HepG2 (cell line): ENCODE results near the gene KRTAP5-4. TPM values are rescaled to one million over a fixed set of nuclear protein-coding genes. Genes with fewer than 3 reads are reported as not detected.

ENCODE experiments used
- GZF1 ChIP-seq: sonication (generic); formaldehyde crosslinking; IDR thresholded peaks from 2 replicates; pipeline ENCODE4 v1.5.1; 2020; ENCODE audit warnings: mild to moderate bottlenecking, missing genetic modification reagents
- NR2F1 ChIP-seq, 2 experiments: fragments of 450-650 bp in 1 of 2; formaldehyde crosslinking in 1 of 2; IDR thresholded peaks; 2 replicates each; pipeline versions ENCODE4 v1.5.0 to v1.6.1; 2016 to 2020; ENCODE audit warnings: mild to moderate bottlenecking in 1 of 2, missing compliant biosample characterization in 1 of 2, missing genetic modification reagents in 1 of 2, moderate library complexity in 1 of 2
- POLR2AphosphoS2 ChIP-seq: IDR thresholded peaks from 2 replicates; pipeline ENCODE4 v1.6.1; 2011; ENCODE audit warnings: low read depth, low read length, improper control_type of control experiment
- SNAI1 ChIP-seq: sonication (generic); formaldehyde crosslinking; IDR thresholded peaks from 2 replicates; pipeline ENCODE4 v1.5.0; 2020; ENCODE audit warnings: mild to moderate bottlenecking, missing genetic modification reagents, borderline replicate concordance
- TBX3 ChIP-seq: fragments of 450-650 bp; IDR thresholded peaks from 2 replicates; pipeline ENCODE4 v1.6.1; 2017; ENCODE audit warnings: antibody characterized with exemption, mild to moderate bottlenecking, inconsistent platforms, borderline replicate concordance
- ZBTB1 ChIP-seq: sonication (generic); formaldehyde crosslinking; IDR thresholded peaks from 2 replicates; pipeline ENCODE4 v1.4.0; 2020; ENCODE audit warnings: missing genetic modification reagents, borderline replicate concordance
- ZBTB8A ChIP-seq: sonication (generic); formaldehyde crosslinking; IDR thresholded peaks from 2 replicates; pipeline ENCODE4 v1.4.0; 2020; ENCODE audit warnings: mild to moderate bottlenecking, low read depth, missing genetic modification reagents, borderline replicate concordance
- ZNF562 ChIP-seq: sonication (generic); formaldehyde crosslinking; IDR thresholded peaks from 2 replicates; pipeline ENCODE4 v1.8.0; 2022; ENCODE audit warnings: missing genetic modification reagents, borderline replicate concordance
- ZNF703 ChIP-seq: sonication (generic); formaldehyde crosslinking; IDR thresholded peaks from 2 replicates; pipeline ENCODE4 v1.5.1; 2020; ENCODE audit warnings: missing genetic modification reagents, mild to moderate bottlenecking, moderate library complexity, borderline replicate concordance
- ZNF766 ChIP-seq: sonication (generic); formaldehyde crosslinking; IDR thresholded peaks from 2 replicates; pipeline ENCODE4 v1.5.0; 2020; ENCODE audit warnings: missing genetic modification reagents, borderline replicate concordance
- polyA plus RNA-seq, 8 experiments: library from polyadenylated mRNA; depleted of rRNA in 3 of 8; stranded (reverse) in 7 of 8; unstranded in 1 of 8; fragments of >200 nt; fragmentation: Illumina TruSeq in 4 of 8; extraction: Trizol in 4 of 8; gene quantifications; 2 replicates each; pipeline versions ENCODE4 v1.2.1 to v1.2.3, GENCODE V29; 2011 to 2016; ENCODE audit warnings: low read depth in 4 of 8, missing spikeins in 1 of 8, mixed read lengths in 1 of 8; ENCODE audit not compliant: insufficient read depth in 1 of 8
- total RNA-seq, 5 experiments: library from RNA; depleted of rRNA; stranded (reverse); fragments of >200 nt; fragmentation: Illumina TruSeq; extraction: Trizol; gene quantifications; 2 replicates each; pipeline ENCODE4 v1.2.3, GENCODE V29; 2016; ENCODE audit warnings: low read depth in 1 of 5
- TF ChIP-seq, protein P1 (sequence below): sonication (generic); formaldehyde crosslinking; IDR thresholded peaks from 2 replicates; pipeline ENCODE4 v1.5.0; 2020; ENCODE audit warnings: mild to moderate bottlenecking, missing genetic modification reagents
- TF ChIP-seq, protein P2 (sequence below): IDR thresholded peaks from 2 replicates; pipeline ENCODE4 v1.6.1; 2016
- TF ChIP-seq, protein P3 (sequence below): IDR thresholded peaks from 2 replicates; pipeline ENCODE4 v1.4.0; 2020; ENCODE audit warnings: mild to moderate bottlenecking, missing genetic modification reagents
- TF ChIP-seq, protein P4 (sequence below): sonication (generic); formaldehyde crosslinking; IDR thresholded peaks from 2 replicates; pipeline ENCODE4 v1.5.1; 2020; ENCODE audit warnings: mild to moderate bottlenecking, missing genetic modification reagents, moderate library complexity
- TF ChIP-seq, protein P5 (sequence below): IDR thresholded peaks from 2 replicates; pipeline ENCODE4 v1.6.1; 2016
- TF ChIP-seq, protein P6 (sequence below): sonication (generic); formaldehyde crosslinking; IDR thresholded peaks from 2 replicates; pipeline ENCODE4 v1.8.0; 2022; ENCODE audit warnings: mild to moderate bottlenecking, missing genetic modification reagents

KRTAP5-4 gene
- total and polyA plus RNA-seq, 2 of the 13 experiments (the other 11 are each of a cell fraction or from before 2014, with no cell fraction given) = not detected

DNA sequence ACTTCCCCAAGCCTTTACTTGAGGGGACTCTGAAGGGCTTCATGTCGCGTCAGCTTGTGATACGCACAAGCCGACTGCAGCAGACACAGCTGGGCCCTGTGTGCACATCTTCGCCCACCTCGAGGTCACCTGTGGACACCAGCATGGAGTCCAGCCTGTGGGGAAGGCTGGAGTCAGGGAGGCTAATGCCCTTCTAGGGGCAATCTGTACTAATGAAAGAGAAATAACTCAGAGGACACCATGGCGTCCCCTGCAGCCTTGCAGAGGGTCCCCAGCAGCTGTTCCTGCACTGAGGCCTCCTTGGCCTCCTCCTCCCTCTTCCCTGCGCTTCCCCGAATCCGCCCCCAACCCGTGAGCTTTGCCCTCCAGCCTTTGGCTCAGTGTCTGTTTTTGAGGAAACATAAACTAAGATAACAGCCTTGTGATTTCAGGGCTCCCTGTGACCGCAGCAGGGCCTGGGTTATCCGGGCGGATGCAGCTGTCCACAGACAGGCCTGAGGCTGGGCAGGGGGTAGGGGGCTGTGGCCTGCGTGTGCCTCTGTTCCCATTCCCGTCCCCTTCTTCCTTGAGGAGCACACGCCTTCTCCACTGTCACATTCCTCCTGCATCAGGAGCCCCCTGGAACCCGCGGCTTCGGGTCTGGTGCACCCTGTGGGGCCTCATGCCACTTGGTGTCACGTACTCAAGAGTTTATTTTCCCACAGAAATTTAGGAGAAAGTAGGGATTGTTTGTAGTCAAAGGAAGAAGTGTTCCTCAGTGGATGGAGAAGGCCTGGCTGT, 32.6 kb upstream of the KRTAP5-4 start (continued):
- TF ChIP-seq, protein P1, sequence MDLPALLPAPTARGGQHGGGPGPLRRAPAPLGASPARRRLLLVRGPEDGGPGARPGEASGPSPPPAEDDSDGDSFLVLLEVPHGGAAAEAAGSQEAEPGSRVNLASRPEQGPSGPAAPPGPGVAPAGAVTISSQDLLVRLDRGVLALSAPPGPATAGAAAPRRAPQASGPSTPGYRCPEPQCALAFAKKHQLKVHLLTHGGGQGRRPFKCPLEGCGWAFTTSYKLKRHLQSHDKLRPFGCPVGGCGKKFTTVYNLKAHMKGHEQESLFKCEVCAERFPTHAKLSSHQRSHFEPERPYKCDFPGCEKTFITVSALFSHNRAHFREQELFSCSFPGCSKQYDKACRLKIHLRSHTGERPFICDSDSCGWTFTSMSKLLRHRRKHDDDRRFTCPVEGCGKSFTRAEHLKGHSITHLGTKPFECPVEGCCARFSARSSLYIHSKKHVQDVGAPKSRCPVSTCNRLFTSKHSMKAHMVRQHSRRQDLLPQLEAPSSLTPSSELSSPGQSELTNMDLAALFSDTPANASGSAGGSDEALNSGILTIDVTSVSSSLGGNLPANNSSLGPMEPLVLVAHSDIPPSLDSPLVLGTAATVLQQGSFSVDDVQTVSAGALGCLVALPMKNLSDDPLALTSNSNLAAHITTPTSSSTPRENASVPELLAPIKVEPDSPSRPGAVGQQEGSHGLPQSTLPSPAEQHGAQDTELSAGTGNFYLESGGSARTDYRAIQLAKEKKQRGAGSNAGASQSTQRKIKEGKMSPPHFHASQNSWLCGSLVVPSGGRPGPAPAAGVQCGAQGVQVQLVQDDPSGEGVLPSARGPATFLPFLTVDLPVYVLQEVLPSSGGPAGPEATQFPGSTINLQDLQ (CRISPR knock-in tag) = no peak
- TF ChIP-seq TBX3 (no peak), ZBTB8A (CRISPR knock-in tag) (no peak), ZNF766 (CRISPR knock-in tag) (no peak), POLR2AphosphoS2 (no peak), ZNF703 (CRISPR knock-in tag) (0 out of 2 replicates have a peak, but pooled peaks have one; percentile 38), ZBTB1 (CRISPR knock-in tag) (no peak), SNAI1 (CRISPR knock-in tag) (no peak), NR2F1 (CRISPR knock-in tag; IDR thresholded peaks at IDR 0.05) (0 out of 4 replicates have a peak, but pooled peaks of 1 of the 2 experiments have one; percentile 9), ZNF562 (no peak), GZF1 (CRISPR knock-in tag) (no peak)
- TF ChIP-seq, protein P2, sequence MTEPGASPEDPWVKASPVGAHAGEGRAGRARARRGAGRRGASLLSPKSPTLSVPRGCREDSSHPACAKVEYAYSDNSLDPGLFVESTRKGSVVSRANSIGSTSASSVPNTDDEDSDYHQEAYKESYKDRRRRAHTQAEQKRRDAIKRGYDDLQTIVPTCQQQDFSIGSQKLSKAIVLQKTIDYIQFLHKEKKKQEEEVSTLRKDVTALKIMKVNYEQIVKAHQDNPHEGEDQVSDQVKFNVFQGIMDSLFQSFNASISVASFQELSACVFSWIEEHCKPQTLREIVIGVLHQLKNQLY (CRISPR knock-in tag) = peak; percentile 84
- TF ChIP-seq, protein P3, sequence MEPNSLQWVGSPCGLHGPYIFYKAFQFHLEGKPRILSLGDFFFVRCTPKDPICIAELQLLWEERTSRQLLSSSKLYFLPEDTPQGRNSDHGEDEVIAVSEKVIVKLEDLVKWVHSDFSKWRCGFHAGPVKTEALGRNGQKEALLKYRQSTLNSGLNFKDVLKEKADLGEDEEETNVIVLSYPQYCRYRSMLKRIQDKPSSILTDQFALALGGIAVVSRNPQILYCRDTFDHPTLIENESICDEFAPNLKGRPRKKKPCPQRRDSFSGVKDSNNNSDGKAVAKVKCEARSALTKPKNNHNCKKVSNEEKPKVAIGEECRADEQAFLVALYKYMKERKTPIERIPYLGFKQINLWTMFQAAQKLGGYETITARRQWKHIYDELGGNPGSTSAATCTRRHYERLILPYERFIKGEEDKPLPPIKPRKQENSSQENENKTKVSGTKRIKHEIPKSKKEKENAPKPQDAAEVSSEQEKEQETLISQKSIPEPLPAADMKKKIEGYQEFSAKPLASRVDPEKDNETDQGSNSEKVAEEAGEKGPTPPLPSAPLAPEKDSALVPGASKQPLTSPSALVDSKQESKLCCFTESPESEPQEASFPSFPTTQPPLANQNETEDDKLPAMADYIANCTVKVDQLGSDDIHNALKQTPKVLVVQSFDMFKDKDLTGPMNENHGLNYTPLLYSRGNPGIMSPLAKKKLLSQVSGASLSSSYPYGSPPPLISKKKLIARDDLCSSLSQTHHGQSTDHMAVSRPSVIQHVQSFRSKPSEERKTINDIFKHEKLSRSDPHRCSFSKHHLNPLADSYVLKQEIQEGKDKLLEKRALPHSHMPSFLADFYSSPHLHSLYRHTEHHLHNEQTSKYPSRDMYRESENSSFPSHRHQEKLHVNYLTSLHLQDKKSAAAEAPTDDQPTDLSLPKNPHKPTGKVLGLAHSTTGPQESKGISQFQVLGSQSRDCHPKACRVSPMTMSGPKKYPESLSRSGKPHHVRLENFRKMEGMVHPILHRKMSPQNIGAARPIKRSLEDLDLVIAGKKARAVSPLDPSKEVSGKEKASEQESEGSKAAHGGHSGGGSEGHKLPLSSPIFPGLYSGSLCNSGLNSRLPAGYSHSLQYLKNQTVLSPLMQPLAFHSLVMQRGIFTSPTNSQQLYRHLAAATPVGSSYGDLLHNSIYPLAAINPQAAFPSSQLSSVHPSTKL = peak; percentile 64; the same call in 1 of the 2 replicates
- TF ChIP-seq, protein P4, sequence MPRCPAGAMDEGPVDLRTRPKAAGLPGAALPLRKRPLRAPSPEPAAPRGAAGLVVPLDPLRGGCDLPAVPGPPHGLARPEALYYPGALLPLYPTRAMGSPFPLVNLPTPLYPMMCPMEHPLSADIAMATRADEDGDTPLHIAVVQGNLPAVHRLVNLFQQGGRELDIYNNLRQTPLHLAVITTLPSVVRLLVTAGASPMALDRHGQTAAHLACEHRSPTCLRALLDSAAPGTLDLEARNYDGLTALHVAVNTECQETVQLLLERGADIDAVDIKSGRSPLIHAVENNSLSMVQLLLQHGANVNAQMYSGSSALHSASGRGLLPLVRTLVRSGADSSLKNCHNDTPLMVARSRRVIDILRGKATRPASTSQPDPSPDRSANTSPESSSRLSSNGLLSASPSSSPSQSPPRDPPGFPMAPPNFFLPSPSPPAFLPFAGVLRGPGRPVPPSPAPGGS (CRISPR knock-in tag) = peak; percentile 55; the same call in 1 of the 2 replicates
- TF ChIP-seq, protein P5, sequence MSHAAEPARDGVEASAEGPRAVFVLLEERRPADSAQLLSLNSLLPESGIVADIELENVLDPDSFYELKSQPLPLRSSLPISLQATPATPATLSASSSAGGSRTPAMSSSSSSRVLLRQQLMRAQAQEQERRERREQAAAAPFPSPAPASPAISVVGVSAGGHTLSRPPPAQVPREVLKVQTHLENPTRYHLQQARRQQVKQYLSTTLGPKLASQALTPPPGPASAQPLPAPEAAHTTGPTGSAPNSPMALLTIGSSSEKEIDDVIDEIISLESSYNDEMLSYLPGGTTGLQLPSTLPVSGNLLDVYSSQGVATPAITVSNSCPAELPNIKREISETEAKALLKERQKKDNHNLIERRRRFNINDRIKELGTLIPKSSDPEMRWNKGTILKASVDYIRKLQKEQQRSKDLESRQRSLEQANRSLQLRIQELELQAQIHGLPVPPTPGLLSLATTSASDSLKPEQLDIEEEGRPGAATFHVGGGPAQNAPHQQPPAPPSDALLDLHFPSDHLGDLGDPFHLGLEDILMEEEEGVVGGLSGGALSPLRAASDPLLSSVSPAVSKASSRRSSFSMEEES (CRISPR knock-in tag) = peak; percentile 87
- TF ChIP-seq, protein P6, sequence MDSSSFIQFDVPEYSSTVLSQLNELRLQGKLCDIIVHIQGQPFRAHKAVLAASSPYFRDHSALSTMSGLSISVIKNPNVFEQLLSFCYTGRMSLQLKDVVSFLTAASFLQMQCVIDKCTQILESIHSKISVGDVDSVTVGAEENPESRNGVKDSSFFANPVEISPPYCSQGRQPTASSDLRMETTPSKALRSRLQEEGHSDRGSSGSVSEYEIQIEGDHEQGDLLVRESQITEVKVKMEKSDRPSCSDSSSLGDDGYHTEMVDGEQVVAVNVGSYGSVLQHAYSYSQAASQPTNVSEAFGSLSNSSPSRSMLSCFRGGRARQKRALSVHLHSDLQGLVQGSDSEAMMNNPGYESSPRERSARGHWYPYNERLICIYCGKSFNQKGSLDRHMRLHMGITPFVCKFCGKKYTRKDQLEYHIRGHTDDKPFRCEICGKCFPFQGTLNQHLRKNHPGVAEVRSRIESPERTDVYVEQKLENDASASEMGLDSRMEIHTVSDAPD = no peak
